PFSK-1 (cell line): ENCODE measurements around the gene ANKS1A.

Experiments
- FOXP2 ChIP-seq: optimal IDR thresholded peaks from 2 replicates; pipeline ENCODE3; 2011; ENCODE audit warnings: borderline replicate concordance, control low read depth, inconsistent platforms; ENCODE audit not compliant: insufficient read depth; ENCODE audit errors: extremely low read length, extremely low read depth
- POLR2AphosphoS5 ChIP-seq: IDR thresholded peaks from 2 replicates; pipeline ENCODE4 v1.6.1; 2012; ENCODE audit warnings: low read depth, mild to moderate bottlenecking, control low read depth, low read length, moderate library complexity
- REST ChIP-seq, 2 experiments: IDR thresholded peaks; 2 replicates each; pipeline versions ENCODE4 v1.6.1 to v1.8.0; 2011 to 2012; ENCODE audit warnings: low read depth in 2 of 2, low read length in 2 of 2, control low read depth in 1 of 2, inconsistent platforms in 1 of 2, mild to moderate bottlenecking in 1 of 2, moderate library complexity in 1 of 2; ENCODE audit not compliant: insufficient read depth in 1 of 2
- SIN3A ChIP-seq: IDR thresholded peaks from 2 replicates; pipeline ENCODE4 v1.6.1; 2012; ENCODE audit warnings: mild to moderate bottlenecking, low read length, moderate library complexity, borderline replicate concordance; ENCODE audit not compliant: insufficient read depth
- TAF1 ChIP-seq: IDR thresholded peaks from 2 replicates; pipeline ENCODE4 v1.6.1; 2012; ENCODE audit warnings: low read length, control low read depth, borderline replicate concordance; ENCODE audit not compliant: insufficient read depth

DNA sequence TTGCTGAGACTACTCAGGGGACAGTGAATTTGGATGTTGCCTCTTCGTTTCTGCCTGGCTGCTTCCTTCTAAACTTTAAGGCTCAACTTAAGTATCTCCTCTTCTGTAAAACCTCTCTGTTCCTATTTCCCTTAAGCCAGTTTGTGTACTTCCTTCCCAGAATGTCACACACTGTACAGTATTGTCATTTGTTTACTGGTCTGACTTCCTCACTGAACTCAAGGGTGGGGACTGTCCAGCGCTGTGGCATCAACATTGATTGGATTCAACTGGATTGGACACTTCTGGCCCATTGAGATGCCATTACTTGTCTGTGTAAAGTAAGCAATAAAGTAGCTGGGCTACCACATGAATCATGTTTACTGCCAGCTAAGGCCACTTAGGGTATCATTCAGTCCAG lies 69.7 kb downstream of the ANKS1A start:
- no peak for TF ChIP-seq SIN3A
- no peak for TF ChIP-seq POLR2AphosphoS5
- no peak for TF ChIP-seq REST (IDR thresholded peaks at IDR 0.05; ENCODE audit: insufficient read depth in 1 of 2, low read depth in 2 of 2, low read length in 2 of 2)
- TF ChIP-seq TAF1, result no peak
- no peak for TF ChIP-seq FOXP2
